ENCODE measurements around the gene ACTR8.

ACTR8 gene

DNA sequence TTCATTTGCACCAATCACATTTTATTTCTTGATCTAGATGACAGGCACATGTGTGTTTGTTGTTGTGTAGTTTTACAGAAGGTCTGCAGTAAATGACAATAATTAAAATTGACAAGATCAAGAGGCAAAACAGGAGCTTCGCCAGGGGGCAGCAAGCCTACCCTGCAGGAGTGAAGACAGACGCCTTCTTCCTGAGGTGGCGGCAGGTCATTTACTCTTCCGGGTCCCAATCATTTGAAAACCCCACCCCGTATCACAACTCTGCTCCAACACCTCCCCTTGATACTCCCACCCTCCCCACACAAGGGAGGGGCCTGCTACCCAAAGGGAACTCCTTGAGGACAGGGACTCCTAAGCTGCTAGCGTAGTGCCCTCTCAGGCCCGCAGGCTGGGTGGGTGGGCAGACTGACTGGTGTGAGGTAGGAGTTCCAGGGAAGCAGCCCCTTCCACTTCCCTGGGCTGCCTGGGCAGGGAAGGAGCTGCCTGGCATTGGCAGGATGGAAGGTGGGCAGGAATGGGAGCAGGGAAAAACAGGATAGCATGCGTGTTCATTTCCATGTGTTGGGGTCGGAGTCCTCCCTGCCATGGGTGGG is 48.8 kb downstream of the ACTR8 start:
- no peak for DNase-seq

DNA sequence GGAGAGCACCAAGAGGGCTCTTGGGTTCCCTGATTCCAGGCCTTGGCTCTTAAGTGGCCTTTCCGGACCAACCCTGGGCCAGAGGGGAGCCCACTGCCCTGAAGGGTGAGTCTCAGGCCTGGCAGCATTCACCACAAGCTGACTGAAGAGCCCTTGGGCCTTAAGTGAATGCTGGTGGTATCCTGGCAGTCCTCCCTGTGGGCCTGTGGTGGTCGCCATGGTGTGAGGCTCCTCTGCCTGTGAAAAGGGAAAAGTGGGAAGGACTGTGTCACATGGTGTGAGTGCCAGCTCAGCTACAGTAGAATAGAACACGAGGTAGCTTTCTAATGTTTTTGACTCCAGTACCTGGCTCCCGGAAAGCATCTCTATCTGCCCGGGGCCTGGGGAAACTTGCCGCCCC is 51.0 kb downstream of the ACTR8 start:
- no peak for DNase-seq

DNA sequence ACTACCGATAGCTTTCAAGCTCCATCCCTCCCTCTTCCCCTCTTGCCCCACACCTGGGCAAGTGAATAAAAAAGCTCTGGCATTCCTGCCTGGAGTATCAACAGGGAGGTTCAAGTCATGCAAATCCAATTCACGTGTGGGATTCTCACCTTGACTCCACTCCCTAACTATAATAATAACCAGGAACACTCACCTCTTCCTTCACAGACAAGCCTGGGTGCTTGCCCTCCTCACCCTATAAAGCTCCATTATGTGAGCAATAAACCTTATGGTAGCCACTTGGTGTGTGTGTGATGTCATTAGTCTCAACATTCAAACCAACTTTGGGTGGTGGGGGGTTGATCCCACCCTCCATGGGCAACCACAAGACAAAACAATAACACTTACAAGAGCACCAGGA is 52.3 kb downstream of the ACTR8 start:
- DNase-seq, result no peak

DNA sequence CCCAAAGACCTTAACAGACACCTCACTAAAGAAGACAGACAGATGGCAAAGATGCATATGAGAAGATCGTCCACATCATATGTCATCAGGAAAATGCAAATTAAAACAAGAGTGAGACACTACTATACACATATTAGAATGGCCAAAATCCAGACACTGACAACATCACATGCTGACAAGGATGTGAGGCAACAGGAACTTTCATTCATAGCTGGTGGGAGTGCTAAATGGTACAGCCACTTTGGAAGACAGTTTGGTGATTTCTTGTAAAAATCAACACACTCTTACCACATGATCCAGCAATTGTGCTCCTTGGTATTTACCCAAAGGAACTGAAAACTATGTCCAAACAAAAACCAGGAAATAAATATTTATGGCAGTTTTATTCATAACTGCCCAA is 53.4 kb downstream of the ACTR8 start:
- no peak for DNase-seq

DNA sequence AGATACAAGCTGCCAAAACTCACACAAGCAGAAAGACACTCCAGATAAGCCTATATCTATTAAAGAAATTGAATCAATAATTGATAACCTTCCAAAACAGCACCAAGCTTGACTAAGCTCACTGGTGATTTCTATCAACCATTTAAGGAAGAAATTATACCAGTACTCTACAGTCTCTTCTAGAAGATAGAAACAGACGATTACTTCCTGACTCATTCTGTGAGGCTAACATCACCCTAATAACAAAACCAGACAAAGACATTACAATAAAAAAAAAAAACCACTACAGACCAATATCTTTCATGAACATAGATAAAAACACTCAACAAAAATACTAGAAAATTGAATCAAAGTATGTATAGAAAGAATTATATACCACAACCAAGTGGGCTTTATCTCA is 55.9 kb downstream of the ACTR8 start:
- DNase-seq, result no peak

DNA sequence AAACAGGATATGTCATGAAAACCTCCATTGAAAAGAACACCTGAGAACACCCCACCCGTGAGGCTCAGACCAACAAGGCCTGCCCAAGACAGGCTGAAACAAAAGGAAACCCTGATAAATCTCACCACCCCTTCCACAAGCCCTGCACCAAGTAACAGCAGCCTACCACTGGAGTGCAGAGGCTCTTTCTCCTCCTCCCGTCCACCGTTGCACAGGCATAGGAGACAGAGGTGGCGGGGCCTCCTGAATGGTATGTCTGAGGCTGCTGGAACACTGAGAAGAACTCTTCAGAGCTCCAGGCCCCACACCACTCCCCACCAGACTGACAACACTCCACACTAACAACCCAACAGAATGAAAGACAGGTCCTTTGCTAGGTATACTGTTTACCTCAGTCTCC is 57.2 kb downstream of the ACTR8 start:
- DNase-seq, result no peak

DNA sequence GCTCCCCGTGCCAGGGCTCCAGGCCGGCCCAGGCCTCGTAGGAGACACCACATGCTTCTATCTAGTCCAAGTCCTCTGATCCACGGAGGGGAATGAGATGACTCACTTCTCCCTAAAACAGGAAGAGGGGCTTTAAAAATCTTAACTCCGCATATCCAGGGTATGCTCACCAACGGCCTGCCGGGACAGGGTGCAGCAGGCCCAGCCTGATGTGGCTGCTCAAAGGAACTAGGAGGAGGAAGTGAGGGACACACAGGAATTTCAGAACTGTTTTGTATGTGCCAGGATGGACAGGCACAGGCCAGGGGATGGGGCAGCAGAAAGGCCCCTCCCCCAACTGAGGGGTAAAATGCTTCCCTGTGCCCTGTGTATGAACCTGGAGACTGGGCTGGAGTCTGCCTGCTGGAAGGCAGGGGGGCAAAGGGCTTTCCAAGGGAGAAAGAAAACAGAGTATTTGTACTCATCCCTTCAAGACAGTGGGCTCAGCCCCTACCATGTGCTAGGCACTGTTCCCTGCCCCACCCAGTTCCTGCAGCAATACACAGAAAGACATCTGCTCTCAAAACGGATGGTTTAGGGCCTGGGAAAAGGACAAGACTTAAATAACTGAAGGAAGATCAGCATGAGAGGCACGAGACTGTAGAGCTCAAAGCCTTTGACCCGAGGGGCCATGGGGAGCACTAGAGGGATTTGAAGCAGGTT is 57.8 kb downstream of the ACTR8 start:
- no peak for DNase-seq

DNA sequence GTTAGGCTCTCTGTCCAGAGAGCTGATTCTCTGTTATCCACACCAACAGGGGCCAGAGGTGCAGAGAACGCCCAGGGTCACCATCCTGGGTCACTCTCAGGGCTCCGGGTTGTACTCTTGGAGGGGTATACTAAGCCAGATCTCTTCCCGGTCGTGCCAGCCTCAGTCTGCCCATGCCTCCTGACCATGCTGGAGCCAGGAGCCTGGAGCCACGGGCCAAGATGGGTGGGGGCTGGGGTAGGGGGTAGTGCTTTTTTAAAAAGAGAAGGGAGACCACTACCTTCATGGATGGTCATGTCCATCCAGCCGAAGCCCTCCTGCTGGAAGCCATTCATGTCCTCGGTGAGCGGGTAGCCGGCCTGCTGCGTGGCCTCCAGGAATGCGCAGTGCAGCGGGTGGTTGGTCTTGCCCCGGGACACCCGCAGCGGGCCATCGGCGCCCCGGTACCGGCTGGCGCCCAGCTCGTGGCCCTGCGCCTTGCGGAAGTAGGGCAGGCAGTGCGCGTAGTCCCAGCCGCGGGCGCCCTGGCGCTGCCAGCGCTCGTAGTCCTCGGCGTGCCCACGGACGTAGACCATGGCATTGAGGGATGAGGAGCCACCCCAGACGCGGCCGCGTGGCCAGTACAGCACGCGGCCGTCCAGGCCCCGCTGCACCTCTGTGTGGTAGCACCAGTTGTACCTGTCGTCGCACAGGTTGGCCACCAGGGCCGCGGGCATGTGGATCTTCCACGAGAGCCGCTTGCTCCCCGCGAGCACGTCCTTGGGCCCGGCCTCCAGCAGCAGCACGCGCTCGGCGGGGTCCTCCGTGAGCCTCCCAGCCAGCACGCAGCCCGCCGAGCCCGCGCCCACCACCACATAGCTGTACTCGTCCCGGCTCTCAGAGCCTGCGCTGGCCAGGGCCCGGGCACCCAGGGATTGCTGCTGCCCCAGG is 58.7 kb downstream of the ACTR8 start:
- DNase-seq, result no peak

DNA sequence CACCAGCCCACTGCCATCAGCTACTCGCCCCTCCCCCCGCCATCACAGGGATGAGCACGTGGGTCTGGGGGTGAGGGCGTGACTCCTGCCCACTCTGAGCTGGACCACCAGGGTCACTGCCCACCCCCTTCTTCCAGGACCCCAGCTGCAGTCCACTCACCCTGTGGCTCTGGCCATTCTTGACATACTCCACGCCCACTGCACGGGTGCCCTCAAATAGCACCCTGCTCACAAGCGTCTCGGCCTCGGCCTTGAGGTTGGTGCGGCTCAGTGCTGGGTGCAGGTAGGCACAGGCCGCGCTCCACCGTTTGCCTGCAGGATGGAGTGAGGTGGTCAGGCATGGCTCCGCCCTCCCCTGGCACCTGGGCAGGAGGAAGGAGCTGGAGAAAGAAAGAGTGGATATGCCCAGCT is 59.6 kb downstream of the ACTR8 start:
- no peak for DNase-seq

DNA sequence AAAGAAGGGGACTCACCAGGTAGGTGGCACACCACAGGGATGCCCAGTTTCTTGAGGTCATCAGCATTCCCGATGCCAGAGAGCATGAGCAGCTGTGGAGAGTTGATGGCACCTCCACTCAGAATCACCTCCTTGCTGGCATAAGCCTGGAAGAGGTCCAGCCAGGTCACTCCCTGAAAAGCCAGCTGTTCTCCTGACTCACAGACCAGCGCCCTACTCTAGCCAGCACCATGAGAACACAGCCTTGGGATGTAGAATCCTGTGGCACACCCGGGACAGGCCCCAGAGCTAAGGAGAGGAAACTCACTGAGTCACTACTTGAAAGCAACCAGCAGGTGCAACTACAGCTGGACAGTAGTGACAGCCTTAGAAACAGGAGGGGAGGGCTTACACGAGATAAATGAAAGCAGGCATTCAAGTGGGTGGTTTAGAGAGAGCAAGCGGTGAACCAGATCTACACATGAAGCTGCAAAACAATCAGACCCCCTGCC is 60.3 kb downstream of the ACTR8 start:
- no peak for DNase-seq

DNA sequence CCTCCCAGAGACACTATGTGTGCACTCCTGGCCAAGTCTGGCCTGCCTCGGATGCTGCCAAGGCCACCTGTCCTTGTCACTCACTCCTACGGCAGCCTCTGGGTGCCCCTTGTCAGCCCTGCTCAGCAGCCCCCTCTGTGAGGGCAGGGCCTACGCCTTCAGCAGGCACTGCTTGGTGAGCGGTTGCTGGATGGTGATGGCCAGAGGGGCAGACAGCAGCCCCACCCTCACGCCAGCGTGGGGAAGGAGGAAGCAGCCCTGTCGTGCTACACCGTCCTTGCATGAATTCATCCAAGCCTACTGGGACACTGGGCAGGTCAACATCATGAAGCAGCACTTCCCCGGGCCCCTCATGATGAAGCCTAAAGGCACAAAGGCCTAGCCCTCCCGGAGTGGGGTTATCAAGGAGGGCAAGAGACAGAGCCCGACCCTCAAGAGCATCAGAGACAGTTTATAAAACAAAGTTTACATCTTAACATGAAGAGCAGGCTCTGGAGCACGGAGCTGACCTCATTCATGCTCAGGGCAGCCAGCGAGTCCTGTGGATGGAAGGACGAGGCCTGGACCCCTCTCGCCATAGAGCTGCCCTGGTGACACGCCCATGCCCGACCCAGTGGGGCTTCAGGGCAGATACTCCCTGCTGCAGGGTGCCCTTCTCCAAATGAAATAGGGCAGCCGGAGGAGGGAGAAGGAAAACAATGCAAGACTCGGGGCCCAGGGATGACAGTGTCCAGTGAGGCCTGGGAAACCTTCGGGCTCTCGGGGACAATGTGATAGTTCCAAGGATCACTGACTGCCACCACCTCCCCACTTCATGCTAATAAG is 61.0 kb downstream of the ACTR8 start:
- DNase-seq, result no peak

DNA sequence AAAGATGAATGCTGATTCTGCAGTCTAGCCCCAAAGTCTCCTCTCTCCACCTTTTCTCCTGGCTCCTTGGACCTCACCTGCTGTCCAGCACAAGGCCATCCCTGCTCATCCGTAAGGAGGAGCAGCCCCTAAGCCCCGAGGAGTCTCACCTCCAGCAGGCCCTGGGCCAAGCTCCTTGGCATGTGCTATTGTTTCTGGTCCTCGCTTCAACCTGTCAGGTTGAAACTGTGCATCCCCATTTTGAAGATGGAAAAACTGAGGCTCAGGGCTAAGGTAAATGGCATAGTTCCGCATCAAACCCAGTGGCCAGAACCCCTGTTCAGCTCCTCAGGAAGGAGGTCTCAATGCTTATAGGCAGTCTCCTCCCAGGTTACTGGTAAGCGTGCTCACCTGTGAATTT is 61.9 kb downstream of the ACTR8 start:
- no peak for DNase-seq

DNA sequence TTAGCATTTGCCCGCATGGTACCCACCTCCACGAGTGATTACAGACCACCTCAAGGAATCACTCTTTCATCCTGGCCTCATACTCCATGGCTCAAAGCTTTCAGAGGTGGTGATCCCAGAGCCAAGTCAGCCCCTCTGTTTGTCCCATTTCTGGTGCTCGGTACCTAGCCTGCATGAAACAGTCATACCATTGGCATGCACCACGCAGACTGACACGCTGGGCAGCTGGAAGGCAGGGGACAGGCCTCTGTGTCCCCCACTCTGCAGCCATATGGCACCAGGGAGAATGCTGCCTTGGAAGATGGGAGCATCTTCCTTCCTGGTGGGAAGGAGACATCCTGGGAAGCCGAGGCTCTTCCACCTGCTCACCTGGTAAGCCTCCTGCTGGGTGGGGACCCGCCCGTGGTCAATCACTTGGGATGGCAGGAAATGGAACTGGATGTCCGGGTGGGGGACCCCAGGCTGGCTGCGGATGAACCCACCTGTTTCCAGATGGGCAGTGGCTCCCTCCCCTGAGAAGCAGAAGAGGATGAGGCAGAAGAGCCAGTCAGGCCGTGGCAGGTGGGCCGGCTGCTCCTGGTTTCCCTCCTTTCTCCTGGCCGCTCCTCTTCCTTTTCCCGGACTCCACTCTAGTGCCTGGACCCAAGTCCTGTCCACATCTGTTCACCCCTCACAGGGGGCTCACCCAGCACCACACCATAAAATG is 62.6 kb downstream of the ACTR8 start:
- DNase-seq, result no peak

DNA sequence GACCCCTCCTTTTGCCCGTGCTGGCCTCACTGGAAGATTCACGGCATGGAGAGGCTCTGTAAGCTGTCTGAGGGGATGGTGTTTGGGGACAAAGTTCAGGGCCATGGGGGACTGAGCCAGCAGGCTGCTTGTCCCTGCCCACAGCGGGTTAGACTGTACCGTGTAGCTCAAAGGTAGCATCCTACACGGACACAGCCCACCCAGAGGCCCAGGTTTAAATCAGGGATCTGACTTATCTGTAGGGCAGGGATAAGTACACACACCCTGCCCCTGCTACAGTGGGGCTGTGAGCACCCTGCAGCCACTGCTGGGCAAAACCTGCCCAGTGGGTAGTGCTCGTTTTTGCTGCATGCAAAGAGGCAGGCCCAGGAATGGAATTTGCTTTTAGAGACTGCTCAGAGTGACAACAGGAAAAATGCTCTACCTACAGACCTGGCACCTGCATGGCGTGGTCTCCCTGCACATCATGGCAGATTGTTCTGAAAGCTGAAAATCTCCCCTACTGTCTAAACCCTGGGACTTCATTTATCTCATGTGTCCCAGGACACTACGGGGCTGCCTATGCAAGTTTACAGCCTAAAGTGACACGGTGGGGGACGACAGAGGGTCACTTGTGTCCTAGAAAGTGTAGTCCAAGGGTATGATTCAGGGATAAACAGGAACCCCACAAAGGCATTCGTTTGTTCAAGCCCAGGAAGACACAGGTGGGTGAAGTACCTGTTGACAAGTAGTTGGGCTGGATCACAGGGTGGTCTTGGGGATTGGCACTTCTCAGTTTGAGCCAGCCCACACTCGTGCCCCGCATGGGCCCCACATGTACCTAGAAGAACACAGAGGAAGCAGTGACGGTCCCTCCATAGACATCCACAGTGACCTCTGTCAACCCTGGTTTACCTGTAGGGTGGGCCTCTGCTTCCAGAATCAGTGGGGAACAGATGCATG is 63.5 kb downstream of the ACTR8 start:
- no peak for DNase-seq

DNA sequence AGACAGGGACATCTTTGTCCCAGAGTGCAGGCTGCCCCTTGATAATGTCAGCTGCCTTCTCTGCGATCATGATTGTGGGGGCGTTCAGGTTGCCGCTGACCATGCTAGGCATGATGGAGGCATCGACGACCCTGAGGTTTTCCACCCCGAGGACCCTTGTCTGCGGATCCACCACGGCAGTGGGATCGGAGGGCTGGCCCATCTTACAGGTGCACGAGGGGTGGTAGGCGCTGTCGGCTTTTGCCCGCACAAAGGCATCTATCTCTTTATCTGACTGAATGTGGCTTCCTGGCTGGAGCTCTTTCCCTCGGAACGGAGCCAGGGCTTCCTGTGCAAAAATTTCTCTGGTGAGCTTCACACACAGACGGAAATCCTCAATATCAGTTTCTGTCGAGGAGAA is 64.1 kb downstream of the ACTR8 start:
- DNase-seq, result no peak

DNA sequence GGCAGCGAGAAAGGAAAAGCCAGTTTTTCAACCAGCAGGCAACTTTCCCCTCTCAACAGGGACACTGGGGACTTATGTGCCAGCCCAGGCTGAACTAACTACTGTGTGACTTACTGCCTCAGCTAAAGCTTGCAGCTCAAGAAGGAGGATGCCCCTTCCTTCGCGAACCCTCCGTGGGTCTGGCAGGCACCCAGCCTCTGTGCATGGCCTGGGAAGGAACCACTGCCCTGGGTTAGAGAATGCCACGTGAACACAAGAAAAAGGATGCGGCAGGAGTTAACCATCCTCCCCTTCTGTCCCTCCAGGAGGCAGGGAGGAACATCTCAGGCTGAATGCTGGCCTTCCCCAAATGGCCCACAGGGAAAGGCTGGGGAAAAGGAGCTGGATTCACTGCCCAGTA is 64.7 kb downstream of the ACTR8 start:
- DNase-seq, result no peak

Data from cerebellar nuclear complex (tissue), 1 donor.